CD14-positive monocyte (primary cell): Measurements from ENCODE around the gene FAM210A. TPM values are rescaled to one million over a fixed set of nuclear protein-coding genes. Genes with fewer than 3 reads are reported as not detected.

Experiments used
- DNase-seq, 3 donors: peaks; one replicate each; pipeline ENCODE4 v3.0.0-alpha.2; 2011 to 2022
- H2AFZ ChIP-seq: 2 replicates; pipeline ENCODE4 v1.6.0; 2012; ENCODE audit warnings: mild to moderate bottlenecking, low read depth, low read length, inconsistent platforms; ENCODE audit not compliant: insufficient read depth, poor library complexity, severe bottlenecking
- H3K27ac ChIP-seq, 2 donors: 1 replicate in 1 of 2; 2 replicates in 1 of 2; pipeline ENCODE4 v1.5.1; 2012 to 2013; ENCODE audit warnings: low read length in 2 of 2, control low read depth in 1 of 2, inconsistent platforms in 1 of 2, low read depth in 1 of 2, mild to moderate bottlenecking in 1 of 2
- H3K27me3 ChIP-seq, 2 donors: one replicate each; pipeline versions ENCODE4 v1.6.0 to v1.6.1; 2011 to 2013; ENCODE audit warnings: low read length in 2 of 2; ENCODE audit not compliant: control insufficient read depth in 2 of 2, insufficient read depth in 2 of 2
- H3K36me3 ChIP-seq, 2 donors: replicated peaks in 1 of 2; 1 replicate in 1 of 2; 2 replicates in 1 of 2; pipeline versions ENCODE4 v1.5.1 to v1.6.1; 2012 to 2013; ENCODE audit warnings: low read length in 2 of 2, control low read depth in 1 of 2, inconsistent platforms in 1 of 2, mild to moderate bottlenecking in 1 of 2; ENCODE audit not compliant: insufficient read depth in 2 of 2, control insufficient read depth in 1 of 2
- H3K4me1 ChIP-seq, 2 donors: 1 replicate in 1 of 2; 2 replicates in 1 of 2; pipeline versions ENCODE4 v1.5.1 to v1.6.1; 2012 to 2013; ENCODE audit warnings: low read length in 2 of 2, control low read depth in 1 of 2, inconsistent platforms in 1 of 2, mild to moderate bottlenecking in 1 of 2, moderate library complexity in 1 of 2; ENCODE audit not compliant: insufficient read depth in 2 of 2, control insufficient read depth in 1 of 2
- H3K4me2 ChIP-seq: replicated peaks from 2 replicates; pipeline ENCODE3; 2012; ENCODE audit warnings: low read length, moderate library complexity, mild to moderate bottlenecking; ENCODE audit not compliant: poor library complexity, severe bottlenecking; ENCODE audit errors: extremely low read depth
- H3K4me3 ChIP-seq, 3 experiments: fragments of 200-600 bp in 1 of 3; sonication (generic) in 1 of 3; replicated peaks in 1 of 3; 1 replicate in 2 of 3; 2 replicates in 1 of 3; pipeline ENCODE4 v1.5.1; 2011 to 2013; ENCODE audit warnings: low read length in 3 of 3, mild to moderate bottlenecking in 3 of 3, control low read depth in 2 of 3, low read depth in 2 of 3, inconsistent platforms in 1 of 3, moderate library complexity in 1 of 3
- H3K79me2 ChIP-seq: 2 replicates; pipeline ENCODE4 v1.6.0; 2012; ENCODE audit warnings: mild to moderate bottlenecking, control low read depth, inconsistent platforms, low read length, moderate library complexity; ENCODE audit not compliant: insufficient read depth
- H3K9ac ChIP-seq: 2 replicates; pipeline ENCODE4 v1.6.0; 2017; ENCODE audit warnings: low read length, mild to moderate bottlenecking; ENCODE audit not compliant: insufficient read depth, poor library complexity, severe bottlenecking
- H3K9me3 ChIP-seq, 2 donors: replicated peaks in 1 of 2; 1 replicate in 1 of 2; 2 replicates in 1 of 2; pipeline versions ENCODE4 v1.5.1 to v1.6.1; 2012 to 2013; ENCODE audit warnings: low read length in 2 of 2, control low read depth in 1 of 2; ENCODE audit not compliant: control insufficient read depth in 1 of 2, insufficient read depth in 1 of 2
- H4K20me1 ChIP-seq: 2 replicates; pipeline ENCODE4 v1.6.0; 2012; ENCODE audit warnings: mild to moderate bottlenecking, low read length, control low read depth, moderate library complexity; ENCODE audit not compliant: insufficient read depth
- H3K27ac Mint-ChIP-seq, 7 donors: one replicate each; pipeline ENCODE4 v1.8.0; 2020; ENCODE audit warnings: mild to moderate bottlenecking in 7 of 7, mixed read lengths in 7 of 7, moderate library complexity in 6 of 7, inconsistent platforms in 2 of 7
- H3K27me3 Mint-ChIP-seq, 3 donors: one replicate each; pipeline ENCODE4 v1.8.0; 2021 to 2022; ENCODE audit warnings: low read depth in 3 of 3, mild to moderate bottlenecking in 3 of 3, mixed read lengths in 3 of 3, moderate library complexity in 3 of 3, inconsistent platforms in 1 of 3
- H3K36me3 Mint-ChIP-seq, 2 donors: one replicate each; pipeline ENCODE4 v1.8.0; 2020; ENCODE audit warnings: mixed read lengths in 2 of 2, inconsistent platforms in 1 of 2, mild to moderate bottlenecking in 1 of 2
- H3K4me1 Mint-ChIP-seq: one replicate; pipeline ENCODE4 v1.8.0; 2020; ENCODE audit warnings: mild to moderate bottlenecking, mixed read lengths
- H3K4me3 Mint-ChIP-seq, 2 donors: one replicate each; pipeline ENCODE4 v1.8.0; 2020; ENCODE audit warnings: mild to moderate bottlenecking in 2 of 2, mixed read lengths in 2 of 2, moderate library complexity in 1 of 2
- H3K9me3 Mint-ChIP-seq, 7 donors: one replicate each; pipeline ENCODE4 v1.8.0; 2020 to 2022; ENCODE audit warnings: mixed read lengths in 7 of 7, mild to moderate bottlenecking in 6 of 7, moderate library complexity in 6 of 7, inconsistent platforms in 2 of 7
- CTCF ChIP-seq: fragments of 200-600 bp; IDR thresholded peaks from one replicate; pipeline ENCODE4 v1.8.0; 2022; ENCODE audit warnings: antibody characterized with exemption, mild to moderate bottlenecking
- WGBS: methylation state at CpG from one replicate; pipeline ENCODE4 v1.1.5; 2013; ENCODE audit warnings: missing lambda C conversion rate; ENCODE audit not compliant: insufficient coverage; 5-methylcytosine and 5-hydroxymethylcytosine counted together
- intact Hi-C, 2 donors: fragments of 100-400 bp; cut with micrococcal nuclease; formaldehyde crosslinking; loops; one replicate each; pipeline versions ENCODE4 v1.15.0 to v1.15.1; 2023
- polyA plus RNA-seq, 3 donors: library from polyadenylated mRNA; depleted of rRNA in 1 of 3; unstranded in 2 of 3; stranded (reverse) in 1 of 3; fragments of 300-500 nt in 2 of 3; fragments of >200 nt in 1 of 3; fragmentation: Illumina TruSeq in 2 of 3; gene quantifications; 1 replicate in 2 of 3; 2 replicates in 1 of 3; pipeline ENCODE4 v1.2.3, GENCODE V29; 2012 to 2021

FAM210A gene
- polyA plus RNA-seq, 3 donors = 2.8 to 6.9 (median 6.9) TPM

GRCh38 chr18:13713455-13714055 is 12.8 kb downstream of the FAM210A start:
- H3K27ac Mint-ChIP-seq = no peak overlapping the region
- TF ChIP-seq CTCF = no peak
- no peak overlapping the region for H3K4me3 Mint-ChIP-seq
- peaks cover 3% of the 10 kb centered on the region for H3K4me1 Mint-ChIP-seq
- Histone ChIP-seq H2AFZ (no peak overlapping the region), H3K27ac (no peak overlapping the region), H3K9me3 (peaks cover 4 to 8% of the 10 kb centered on the region in 2 donors), H3K36me3 (no peaks in the 10 kb centered on the region), H3K27me3 (no peaks in the 10 kb centered on the region), H3K79me2 (peaks cover 50% of the 10 kb centered on the region), H3K9ac (no peak overlapping the region), H3K4me1 (no peaks in the 10 kb centered on the region), H4K20me1 (no peaks in the 10 kb centered on the region), H3K4me3 (no peak overlapping the region), H3K4me2 (no peak overlapping the region)
- peaks cover 12 to 19% (median 16%) of the 10 kb centered on the region in 7 donors for H3K9me3 Mint-ChIP-seq
- 74% methylated on average over 4 of the region's 8 CpGs for WGBS
- peaks cover 4 to 7% of the 10 kb centered on the region in 2 donors for H3K36me3 Mint-ChIP-seq
- DNase-seq = no peak
- intact Hi-C loops = loop anchor here in 1 of 2 donors (10.0 kb wide), 1 partner anchor 169 kb away; no protein-coding TSS in a partner anchor
- peaks cover 0 to 1% (median 0%) of the 10 kb centered on the region in 3 donors for H3K27me3 Mint-ChIP-seq

GRCh38 chr18:13712400-13713131 is 13.8 kb downstream of the FAM210A start:
- no peaks in the 10 kb centered on the region for H3K4me1 ChIP-seq
- 93% methylated on average over 3 of the region's 8 CpGs for WGBS
- peaks cover 8 to 19% (median 11%) of the 10 kb centered on the region in 7 donors for H3K9me3 Mint-ChIP-seq
- H3K79me2 ChIP-seq = peaks cover 45% of the 10 kb centered on the region
- no peak overlapping the region for H2AFZ ChIP-seq
- intact Hi-C loops = loop anchor here in 1 of 2 donors (10.0 kb wide), 1 partner anchor 168 kb away; no protein-coding TSS in a partner anchor
- H3K27ac Mint-ChIP-seq = no peak overlapping the region
- peaks cover 4 to 7% of the 10 kb centered on the region in 2 donors for H3K36me3 Mint-ChIP-seq
- no peak overlapping the region for H3K4me3 Mint-ChIP-seq
- peaks cover 3% of the 10 kb centered on the region for H3K4me1 Mint-ChIP-seq
- no peak overlapping the region for H3K4me3 ChIP-seq
- H3K27ac ChIP-seq = no peak overlapping the region
- H3K27me3 ChIP-seq = no peaks in the 10 kb centered on the region
- no peak for TF ChIP-seq CTCF
- no peak overlapping the region for H3K9ac ChIP-seq
- H3K36me3 ChIP-seq = no peaks in the 10 kb centered on the region
- peaks cover 0 to 5% of the 10 kb centered on the region in 2 donors for H3K9me3 ChIP-seq
- no peaks in the 10 kb centered on the region for H4K20me1 ChIP-seq
- H3K27me3 Mint-ChIP-seq = peaks cover 0 to 1% (median 0%) of the 10 kb centered on the region in 3 donors
- H3K4me2 ChIP-seq = no peak overlapping the region
- no peak for DNase-seq
